Naive thymus-derived CD4-positive, alpha-beta T cell (primary cell): ENCODE data around the gene NKX3-2. TPM values are rescaled to one million over a fixed set of nuclear protein-coding genes. Genes with fewer than 3 reads are reported as not detected.
A peak's percentile ranks its signal among the peaks of the same experiment; 100 is the strongest.

Source experiments
- ATAC-seq: fragments of 150-1000 bp; cut with Tn5 transposase; 2 replicates; pipeline ENCODE4 v1.10.0; 2021; ENCODE audit warnings: mild to moderate bottlenecking, moderate library complexity
- CTCF ChIA-PET: fragments of 350-600 bp; sonication (Branson Sonifier 250); formaldehyde crosslinking; loops from one replicate; lab custom pipeline; 2021; ENCODE audit warnings: antibody characterized with exemption; lab: Charles Lee
- POLR2A ChIA-PET: fragments of 350-600 bp; sonication (Branson Sonifier 250); formaldehyde crosslinking; loops from one replicate; lab custom pipeline; 2021; ENCODE audit warnings: antibody characterized with exemption, inconsistent platforms; lab: Charles Lee
- DNase-seq, 9 donors: peaks; one replicate each; pipeline versions ENCODE4 v3.0.0 to v3.0.0-alpha.2; 2020 to 2022; ENCODE audit warnings: mixed read lengths in 1 of 9
- H3K27ac ChIP-seq: one replicate; pipeline ENCODE4 v1.7.0; 2013; ENCODE audit warnings: mild to moderate bottlenecking, low read depth, low read length, moderate library complexity
- H3K27me3 ChIP-seq, 2 donors: one replicate each; pipeline ENCODE4 v1.7.0; 2013; ENCODE audit warnings: low read length in 2 of 2, mild to moderate bottlenecking in 2 of 2, moderate library complexity in 2 of 2; ENCODE audit not compliant: control insufficient read depth in 2 of 2, insufficient read depth in 2 of 2
- H3K36me3 ChIP-seq, 3 experiments: 1 replicate in 2 of 3; 2 replicates in 1 of 3; pipeline ENCODE4 v1.7.0; 2013; ENCODE audit warnings: low read length in 3 of 3, mild to moderate bottlenecking in 3 of 3, moderate library complexity in 1 of 3; ENCODE audit not compliant: insufficient read depth in 3 of 3, control insufficient read depth in 2 of 3
- H3K4me1 ChIP-seq, 2 donors: one replicate each; pipeline ENCODE4 v1.7.0; 2013; ENCODE audit warnings: low read length in 2 of 2, mild to moderate bottlenecking in 2 of 2, moderate library complexity in 1 of 2; ENCODE audit not compliant: control insufficient read depth in 2 of 2, insufficient read depth in 2 of 2
- H3K4me3 ChIP-seq: 2 replicates; pipeline ENCODE4 v1.7.0; 2013; ENCODE audit warnings: mild to moderate bottlenecking, low read length
- H3K9me3 ChIP-seq, 3 experiments: 1 replicate in 2 of 3; 2 replicates in 1 of 3; pipeline ENCODE4 v1.7.0; 2013; ENCODE audit warnings: low read length in 3 of 3; ENCODE audit not compliant: control insufficient read depth in 2 of 3
- H3K27ac Mint-ChIP-seq, 9 donors: one replicate each; pipeline ENCODE4 v1.8.0; 2020 to 2022; ENCODE audit warnings: mixed read lengths in 9 of 9, mild to moderate bottlenecking in 8 of 9, moderate library complexity in 5 of 9, inconsistent platforms in 2 of 9
- H3K27me3 Mint-ChIP-seq, 5 donors: one replicate each; pipeline ENCODE4 v1.8.0; 2021 to 2022; ENCODE audit warnings: mixed read lengths in 5 of 5, mild to moderate bottlenecking in 1 of 5
- H3K36me3 Mint-ChIP-seq, 5 donors: one replicate each; pipeline ENCODE4 v1.8.0; 2020 to 2022; ENCODE audit warnings: mixed read lengths in 5 of 5, mild to moderate bottlenecking in 3 of 5, inconsistent platforms in 1 of 5
- H3K4me1 Mint-ChIP-seq, 7 donors: one replicate each; pipeline ENCODE4 v1.8.0; 2020 to 2022; ENCODE audit warnings: mixed read lengths in 7 of 7, mild to moderate bottlenecking in 3 of 7, inconsistent platforms in 1 of 7
- H3K4me3 Mint-ChIP-seq, 10 donors: one replicate each; pipeline ENCODE4 v1.8.0; 2020 to 2022; ENCODE audit warnings: mild to moderate bottlenecking in 10 of 10, mixed read lengths in 10 of 10, moderate library complexity in 6 of 10, inconsistent platforms in 2 of 10
- H3K9me3 Mint-ChIP-seq, 11 donors: one replicate each; pipeline ENCODE4 v1.8.0; 2020 to 2022; ENCODE audit warnings: mixed read lengths in 11 of 11, mild to moderate bottlenecking in 4 of 11, inconsistent platforms in 1 of 11, moderate library complexity in 1 of 11
- intact Hi-C, 2 donors: fragments of 100-400 bp; cut with micrococcal nuclease; formaldehyde crosslinking; loops; one replicate each; pipeline ENCODE4 v1.15.1; 2023
- polyA plus RNA-seq, 2 donors: library from polyadenylated mRNA; unstranded; fragments of 300-500 nt; fragmentation: Illumina TruSeq; gene quantifications; one replicate each; pipeline ENCODE4 v1.2.3, GENCODE V29; 2021
- total RNA-seq, 6 experiments: library from RNA in 5 of 6; stranded (reverse) in 5 of 6; gene quantifications; 1 replicate in 5 of 6; 2 replicates in 1 of 6; pipeline ENCODE4 v1.2.3 and lab custom pipeline; 2021 to 2026

NKX3-2 gene
- total and polyA plus RNA-seq, 7 experiments from 2014 or later = not detected

GRCh38 chr4:13535118-13535517, 9.2 kb downstream of the NKX3-2 start:
- Histone ChIP-seq H3K36me3 (no peaks in the 10 kb centered on the region), H3K27ac (no peak overlapping the region), H3K4me3 (no peak overlapping the region), H3K9me3 (peaks cover 0 to 19% (median 0%) of the 10 kb centered on the region in 3 experiments), H3K4me1 (peaks cover 0 to 6% of the 10 kb centered on the region in 2 donors), H3K27me3 (peaks cover 20 to 64% of the 10 kb centered on the region in 2 donors)
- no peak for DNase-seq
- ChIA-PET CTCF (no interaction called here), POLR2A (interaction anchor here (0.6 kb wide), 1 partner anchor 48 kb away, joined by 3 read pairs; no protein-coding TSS in a partner anchor)
- Mint-ChIP-seq H3K27me3 (peaks cover 86 to 97% (median 93%) of the 10 kb centered on the region in 5 donors), H3K27ac (no peak overlapping the region), H3K9me3 (peaks cover 0 to 40% (median 14%) of the 10 kb centered on the region in 11 donors), H3K4me1 (peaks cover 11 to 42% (median 28%) of the 10 kb centered on the region in 7 donors), H3K4me3 (peak overlapping the region in 1 of 10 donors; percentile 32), H3K36me3 (peaks cover 0 to 14% (median 2%) of the 10 kb centered on the region in 5 donors)
- intact Hi-C loops = no loop called here
- no peak for ATAC-seq

- H3K36me3 ChIP-seq = no peaks in the 10 kb centered on the region
- peaks cover 0 to 37% (median 14%) of the 10 kb centered on the region in 11 donors for H3K9me3 Mint-ChIP-seq
- H3K4me1 ChIP-seq = peaks cover 0 to 2% of the 10 kb centered on the region in 2 donors
- H3K27me3 Mint-ChIP-seq = peaks cover 87 to 97% (median 93%) of the 10 kb centered on the region in 5 donors
- peak overlapping the region in 1 of 10 donors; percentile 46 for H3K4me3 Mint-ChIP-seq
- peaks cover 11 to 42% (median 24%) of the 10 kb centered on the region in 7 donors for H3K4me1 Mint-ChIP-seq
- CTCF ChIA-PET = no interaction called here
- POLR2A ChIA-PET = interaction anchor here (0.6 kb wide), 1 partner anchor 47 kb away, joined by 3 read pairs; no protein-coding TSS in a partner anchor
- DNase-seq (no peak), ATAC-seq (no peak)
- intact Hi-C loops = no loop called here
- H3K27ac ChIP-seq = no peak overlapping the region
- peaks cover 21 to 65% of the 10 kb centered on the region in 2 donors for H3K27me3 ChIP-seq
- peaks cover 0 to 19% (median 0%) of the 10 kb centered on the region in 3 experiments for H3K9me3 ChIP-seq
- peak overlapping the region in 2 of 9 donors; percentile 41 to 70 for H3K27ac Mint-ChIP-seq
- H3K4me3 ChIP-seq = no peak overlapping the region
- peaks cover 0 to 14% (median 2%) of the 10 kb centered on the region in 5 donors for H3K36me3 Mint-ChIP-seq
Observed at GRCh38 chr4:13534344-13535063, 9.8 kb downstream of the NKX3-2 start.

- peaks cover 0 to 37% (median 14%) of the 10 kb centered on the region in 11 donors for H3K9me3 Mint-ChIP-seq
- Histone ChIP-seq H3K36me3 (no peaks in the 10 kb centered on the region), H3K4me1 (peaks cover under 1 to 9% of the 10 kb centered on the region in 2 donors), H3K27me3 (peaks cover 25 to 66% of the 10 kb centered on the region in 2 donors), H3K9me3 (peaks cover 0 to 19% (median 0%) of the 10 kb centered on the region in 3 experiments), H3K4me3 (no peak overlapping the region), H3K27ac (no peak overlapping the region)
- no peak overlapping the region for H3K4me3 Mint-ChIP-seq
- peak overlapping the region in 2 of 9 donors; percentile 41 to 70 for H3K27ac Mint-ChIP-seq
- ATAC-seq = no peak
- ChIA-PET CTCF (no interaction called here), POLR2A (no interaction called here)
- DNase-seq = no peak
- H3K36me3 Mint-ChIP-seq = peaks cover 0 to 14% (median 3%) of the 10 kb centered on the region in 5 donors
- H3K4me1 Mint-ChIP-seq = peaks cover 14 to 42% (median 26%) of the 10 kb centered on the region in 7 donors
- intact Hi-C loops = no loop called here
- H3K27me3 Mint-ChIP-seq = peaks cover 85 to 97% (median 93%) of the 10 kb centered on the region in 5 donors
Observed at GRCh38 chr4:13533670-13534343, 10.5 kb downstream of the NKX3-2 start.

GRCh38 chr4:13531625-13531998, 12.7 kb downstream of the NKX3-2 start:
- Histone ChIP-seq H3K9me3 (no peaks in the 10 kb centered on the region), H3K36me3 (no peaks in the 10 kb centered on the region), H3K27ac (no peak overlapping the region), H3K27me3 (peaks cover 23 to 60% of the 10 kb centered on the region in 2 donors), H3K4me1 (peaks cover 9 to 14% of the 10 kb centered on the region in 2 donors), H3K4me3 (no peak overlapping the region)
- H3K9me3 Mint-ChIP-seq = peaks cover 0 to 20% (median 5%) of the 10 kb centered on the region in 11 donors
- no peak overlapping the region for H3K27ac Mint-ChIP-seq
- H3K4me3 Mint-ChIP-seq = no peak overlapping the region
- DNase-seq = no peak
- CTCF ChIA-PET = interaction anchor here (0.6 kb wide), 1 partner anchor 21 kb away, joined by 4 read pairs; no protein-coding TSS in a partner anchor
- H3K36me3 Mint-ChIP-seq = peaks cover 0 to 6% (median 2%) of the 10 kb centered on the region in 5 donors
- peaks cover 11 to 44% (median 28%) of the 10 kb centered on the region in 7 donors for H3K4me1 Mint-ChIP-seq
- intact Hi-C loops = no loop called here
- POLR2A ChIA-PET = no interaction called here
- no peak for ATAC-seq
- H3K27me3 Mint-ChIP-seq = peaks cover 82 to 95% (median 89%) of the 10 kb centered on the region in 5 donors

- intact Hi-C loops = no loop called here
- peaks cover 11 to 44% (median 26%) of the 10 kb centered on the region in 7 donors for H3K4me1 Mint-ChIP-seq
- peak overlapping the region in 1 of 9 donors; percentile 7 for H3K27ac Mint-ChIP-seq
- ChIA-PET CTCF (no interaction called here), POLR2A (no interaction called here)
- H3K4me3 Mint-ChIP-seq = peak overlapping the region in 2 of 10 donors; percentile 12 to 15
- Histone ChIP-seq H3K4me3 (no peak overlapping the region), H3K9me3 (no peaks in the 10 kb centered on the region), H3K4me1 (peaks cover 9 to 14% of the 10 kb centered on the region in 2 donors), H3K36me3 (no peaks in the 10 kb centered on the region), H3K27me3 (peaks cover 23 to 59% of the 10 kb centered on the region in 2 donors), H3K27ac (no peak overlapping the region)
- peaks cover 0 to 19% (median 4%) of the 10 kb centered on the region in 11 donors for H3K9me3 Mint-ChIP-seq
- peaks cover 0 to 3% (median 0%) of the 10 kb centered on the region in 5 donors for H3K36me3 Mint-ChIP-seq
- ATAC-seq (no peak), DNase-seq (peak in 1 of 9 donors; percentile 20)
- H3K27me3 Mint-ChIP-seq = peaks cover 82 to 95% (median 89%) of the 10 kb centered on the region in 5 donors
Observed at GRCh38 chr4:13530823-13531624, 13.3 kb downstream of the NKX3-2 start.
